Stimulated activated CD4-positive, alpha-beta T cell treated with anti-CD3 and anti-CD28 coated beads, Interleukin-12 subunit alpha, Interleukin-12 subunit beta, amount 100 ng/mL, for 4 hours (primary cell): ENCODE results near the gene SNAI3.

ENCODE experiments used
- DNase-seq: peaks from one replicate; pipeline ENCODE4 v3.0.0-alpha.2; 2020

The SNAI3 gene

GRCh38 chr16:88665148-88665547, 21.2 kb downstream of the SNAI3 start:
- no peak for DNase-seq

GRCh38 chr16:88662843-88663606, 23.3 kb downstream of the SNAI3 start, which contains the start of gene MVD:
Gene MVD, minus strand, starts transcription at chr16:88663091. Its CDS starts 11 bp downstream, at chr16:88663080.
- DNase-seq: peak; percentile 91

- no peak for DNase-seq
These were observed 24.0 kb downstream of the SNAI3 start for GRCh38 chr16:88662222-88662842.

- DNase-seq: no peak
These were observed 24.8 kb downstream of the SNAI3 start for GRCh38 chr16:88661468-88661867.

GRCh38 chr16:88659160-88659559, 27.1 kb downstream of the SNAI3 start:
- no peak for DNase-seq

- no peak for DNase-seq
These were observed 27.6 kb downstream of the SNAI3 start for GRCh38 chr16:88658714-88659113.

GRCh38 chr16:88657371-88657770, 28.9 kb downstream of the SNAI3 start:
- DNase-seq: no peak

- no peak for DNase-seq
These were observed 29.9 kb downstream of the SNAI3 start for GRCh38 chr16:88656291-88656980.

GRCh38 chr16:88655733-88656281, 30.5 kb downstream of the SNAI3 start:
- no peak for DNase-seq

GRCh38 chr16:88655053-88655732, 31.1 kb downstream of the SNAI3 start:
- no peak for DNase-seq

- no peak for DNase-seq
These were observed 31.8 kb downstream of the SNAI3 start for GRCh38 chr16:88654363-88655052.

GRCh38 chr16:88653596-88654362, 32.5 kb downstream of the SNAI3 start:
- DNase-seq: no peak

GRCh38 chr16:88653101-88653500, 33.2 kb downstream of the SNAI3 start:
- no peak for DNase-seq

- no peak for DNase-seq
These were observed 33.6 kb downstream of the SNAI3 start for GRCh38 chr16:88652762-88653063.

- DNase-seq: no peak
These were observed 34.1 kb downstream of the SNAI3 start for GRCh38 chr16:88651989-88652761.

- DNase-seq: peak; percentile 64
These were observed 34.9 kb downstream of the SNAI3 start for GRCh38 chr16:88651276-88651988.

GRCh38 chr16:88650749-88651275, 35.5 kb downstream of the SNAI3 start, which contains the start of gene CYBA:
Gene CYBA, minus strand, starts transcription at chr16:88651053. Its CDS starts 40 bp downstream, at chr16:88651013.
- DNase-seq: peak; percentile 76

GRCh38 chr16:88649924-88650748, 36.2 kb downstream of the SNAI3 start:
- DNase-seq: peak; percentile 32
